ENCODE data around the gene ELF1.
A peak's percentile ranks its signal among the peaks of the same experiment; 100 is the strongest.
"Not testable (repeated sequence)": the region's sequence is repeated elsewhere in the genome, so short reads cannot be mapped to it uniquely, and the experiment has no call there.

Gene ELF1

DNA sequence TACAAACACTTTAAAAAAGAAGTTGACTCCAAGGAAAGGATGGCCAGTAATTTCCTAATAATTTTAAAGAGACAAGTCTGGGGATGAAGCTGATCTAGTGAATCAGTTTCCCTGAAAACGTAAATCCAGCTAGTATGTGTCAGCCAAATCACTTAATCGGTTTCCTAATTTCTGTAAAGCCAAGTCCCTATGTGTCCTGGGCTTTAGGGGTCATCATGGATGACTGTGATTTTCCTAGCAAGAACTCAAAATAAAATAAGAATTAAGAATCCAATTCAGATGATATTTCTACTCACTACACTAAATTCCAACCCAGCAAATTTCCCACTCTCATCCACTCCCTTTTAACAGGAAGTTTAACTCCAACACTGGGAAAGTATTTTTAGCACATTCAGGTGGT is 35.9 kb downstream of the ELF1 start:
- DNase-seq (ENCODE audit: low spot score) = no peak

DNA sequence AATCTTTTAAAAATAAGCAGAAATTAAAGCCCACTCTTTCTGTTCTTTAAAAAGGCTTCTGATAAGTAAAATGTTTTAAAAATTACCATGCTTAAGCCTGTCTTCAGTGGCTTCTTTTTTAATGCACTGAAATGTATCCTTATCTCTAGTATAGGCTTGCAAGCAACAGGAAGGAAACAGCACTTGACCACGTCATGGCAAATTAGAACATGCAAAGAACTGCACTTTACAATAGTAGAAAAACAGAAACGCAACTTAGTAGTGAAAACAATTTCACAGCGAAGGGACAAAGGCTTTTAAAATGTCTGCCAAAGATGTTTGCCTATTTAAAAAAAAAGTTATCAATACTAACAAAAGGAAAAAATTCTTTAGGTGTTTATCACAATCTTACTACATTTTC is 36.3 kb downstream of the ELF1 start:
- DNase-seq (ENCODE audit: low spot score) = peak; percentile 93

DNA sequence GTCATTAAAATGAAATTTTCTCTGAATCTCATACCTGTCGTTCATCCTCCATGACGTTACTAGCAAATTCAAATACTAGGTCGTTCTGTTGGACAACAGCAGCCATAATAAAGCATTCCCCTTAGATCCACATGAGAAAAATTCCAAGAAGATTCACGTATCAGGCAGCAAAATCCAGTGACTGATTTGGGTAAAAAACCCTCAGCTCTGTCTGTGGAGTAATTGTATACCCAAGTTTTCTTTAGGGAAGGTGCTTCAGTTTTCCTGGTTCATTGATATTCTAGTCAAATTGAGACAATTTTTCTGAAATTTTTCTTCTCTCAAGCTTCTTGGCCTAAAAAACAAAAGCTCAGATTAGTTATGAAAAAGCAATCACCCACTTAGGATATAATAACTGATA is 37.2 kb downstream of the ELF1 start:
- DNase-seq (ENCODE audit: low spot score) = no peak

DNA sequence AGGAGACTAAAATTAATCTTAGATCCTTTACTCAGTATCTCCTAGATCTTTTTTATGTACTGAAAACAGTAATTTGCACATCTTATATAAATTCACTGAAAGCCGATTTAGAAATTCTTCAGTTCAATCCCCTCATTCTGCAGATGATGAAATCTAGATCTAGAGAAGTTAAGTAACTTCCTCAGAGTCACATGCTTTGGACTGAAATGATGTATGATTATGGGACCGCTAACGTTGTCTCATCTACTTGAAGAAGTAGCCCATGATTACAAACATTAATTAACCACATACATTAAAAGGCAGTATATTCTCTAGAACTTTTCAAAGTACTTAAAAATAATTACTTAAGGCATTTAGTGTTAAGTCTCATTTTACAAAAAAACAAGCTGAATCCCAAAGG is 37.8 kb downstream of the ELF1 start:
- DNase-seq (ENCODE audit: low spot score) = peak; percentile 82

DNA sequence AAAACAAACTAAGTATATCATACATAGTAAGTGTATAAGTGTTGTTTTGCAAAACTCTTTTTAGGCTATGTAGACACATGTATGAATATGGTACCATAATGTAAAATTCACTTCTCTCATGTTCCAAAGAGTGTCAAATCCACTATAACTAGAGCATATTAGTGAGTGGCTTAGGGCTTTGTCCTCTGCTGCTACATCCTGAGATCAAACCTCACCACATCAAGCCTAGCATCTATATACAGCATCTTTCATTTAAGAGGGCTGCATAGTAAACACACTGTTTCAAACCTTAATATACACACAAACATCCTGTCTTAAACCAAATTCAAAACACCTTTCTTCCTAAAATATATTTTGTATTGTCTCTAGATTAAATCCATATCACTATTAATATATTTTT is 38.7 kb downstream of the ELF1 start:
- peak; percentile 55 for DNase-seq (ENCODE audit: low spot score)

DNA sequence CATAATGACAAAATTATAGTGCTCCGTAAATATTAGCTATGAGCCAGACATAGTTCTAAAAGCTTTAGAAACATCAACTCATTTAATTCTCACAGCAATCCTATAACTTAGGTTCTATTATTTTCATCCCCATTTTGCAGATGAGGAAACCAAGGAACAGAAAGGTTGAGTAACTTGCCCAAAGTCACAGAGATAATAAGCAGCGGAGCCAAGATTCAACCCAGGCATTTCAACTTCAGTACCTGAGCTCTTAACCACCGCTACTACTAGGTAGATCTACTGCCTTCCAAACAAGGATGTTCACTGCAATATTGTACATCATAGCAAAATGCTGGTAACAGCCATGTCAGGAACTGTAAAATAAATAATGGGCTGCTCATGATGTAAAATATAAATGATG is 39.9 kb downstream of the ELF1 start:
- DNase-seq (ENCODE audit: low spot score) = peak; percentile 49

DNA sequence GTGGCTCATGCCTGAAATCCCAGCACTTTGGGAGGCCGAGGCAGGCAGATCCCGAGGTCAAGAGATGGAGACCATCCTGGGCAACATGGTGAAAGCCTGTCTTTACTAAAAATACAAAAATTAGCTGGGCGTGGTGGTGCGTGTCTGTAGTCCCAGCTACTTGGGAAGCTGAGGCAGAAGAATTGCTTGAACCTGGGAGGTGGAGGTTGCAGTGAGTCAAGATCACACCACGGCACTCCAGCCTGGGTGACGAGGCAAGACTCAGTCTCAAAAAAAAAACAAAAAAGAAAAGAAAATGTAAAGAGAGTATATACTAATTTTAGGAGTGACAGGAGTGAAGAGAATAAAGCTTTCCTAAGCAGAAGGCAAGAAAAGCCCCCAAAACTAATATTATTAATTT is 41.0 kb downstream of the ELF1 start:
- DNase-seq (ENCODE audit: low spot score) = not testable (repeated sequence)

DNA sequence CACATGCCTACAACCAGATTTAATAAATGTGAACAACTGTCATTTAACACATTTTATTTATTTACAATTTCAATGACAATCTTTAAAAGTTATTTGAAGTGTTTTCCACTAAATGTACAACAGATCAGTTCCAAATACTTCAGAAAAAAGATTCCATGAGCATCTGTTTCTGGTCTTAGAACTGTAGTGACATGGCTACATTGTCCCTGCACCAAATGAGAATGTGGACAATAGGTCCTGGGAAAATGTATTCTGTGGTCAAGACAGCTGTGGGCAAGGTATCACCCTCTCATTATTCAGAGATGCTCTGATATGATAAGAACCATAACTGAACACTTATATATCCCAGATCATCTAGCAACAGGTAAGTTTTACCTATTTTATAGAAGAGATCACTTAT is 43.7 kb downstream of the ELF1 start:
- no peak for DNase-seq (ENCODE audit: low spot score)

DNA sequence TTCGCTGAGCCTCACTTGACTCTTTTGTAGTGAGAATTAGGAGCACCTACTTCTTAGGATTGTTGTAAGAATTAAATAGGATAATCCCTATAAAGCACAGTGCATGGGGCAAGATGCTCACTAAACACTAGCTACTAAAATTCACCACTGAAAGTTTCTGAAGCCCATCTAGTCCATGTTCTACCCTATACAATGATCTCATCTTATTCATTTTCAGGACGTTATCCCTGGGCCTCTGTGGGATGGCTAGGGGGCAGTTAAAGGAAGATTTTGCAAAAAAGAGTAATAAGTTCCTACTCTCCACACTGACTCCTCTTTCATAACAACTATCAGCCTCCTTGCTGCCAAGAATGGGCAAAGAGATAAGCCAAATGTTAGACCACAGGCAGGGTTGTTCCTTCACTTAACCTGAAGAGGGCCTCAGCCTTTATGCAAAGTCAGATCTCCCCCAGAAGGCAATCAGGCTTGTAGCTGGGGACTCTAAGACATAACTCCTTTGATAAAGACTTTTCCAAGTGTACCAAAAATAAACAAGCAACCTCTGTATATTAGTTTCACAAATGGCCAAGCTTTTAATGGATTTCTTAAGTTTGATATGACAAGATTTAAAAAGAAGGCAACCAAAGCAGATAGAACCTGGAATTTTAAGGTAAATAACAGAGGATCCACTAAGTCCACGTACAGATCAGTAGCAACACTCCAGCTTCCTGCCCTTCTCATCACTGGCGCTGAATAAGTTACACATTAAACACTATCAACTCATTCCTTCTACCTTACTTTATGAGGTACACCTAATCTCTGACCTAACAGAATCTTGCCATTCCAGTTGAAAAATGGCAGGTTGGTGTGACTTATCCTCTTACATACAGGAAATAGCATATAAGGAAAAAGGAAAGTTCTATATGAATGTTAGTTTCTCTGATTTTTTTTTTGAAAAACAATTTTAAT is 44.4 kb downstream of the ELF1 start:
- DNase-seq (ENCODE audit: low spot score) = peak; percentile 89

DNA sequence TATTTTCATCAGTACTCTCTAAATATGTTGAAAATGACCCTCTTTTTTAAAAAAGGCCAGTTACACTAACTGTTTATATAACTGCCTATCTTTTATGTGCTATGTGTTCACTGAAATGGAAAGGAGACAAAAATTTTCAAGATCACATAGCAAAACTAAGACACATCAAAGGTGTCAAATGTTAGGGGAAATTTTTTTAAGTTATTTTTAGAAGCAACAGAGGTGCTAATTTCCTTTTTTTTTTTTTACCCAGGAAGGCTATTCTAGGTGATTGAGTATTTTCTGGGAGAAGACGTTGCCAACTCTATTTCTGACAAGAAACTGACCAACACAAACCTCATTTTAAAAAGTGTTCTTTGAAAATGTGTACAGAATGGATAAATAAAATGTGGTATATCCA is 45.7 kb downstream of the ELF1 start:
- DNase-seq (ENCODE audit: low spot score) = no peak

DNA sequence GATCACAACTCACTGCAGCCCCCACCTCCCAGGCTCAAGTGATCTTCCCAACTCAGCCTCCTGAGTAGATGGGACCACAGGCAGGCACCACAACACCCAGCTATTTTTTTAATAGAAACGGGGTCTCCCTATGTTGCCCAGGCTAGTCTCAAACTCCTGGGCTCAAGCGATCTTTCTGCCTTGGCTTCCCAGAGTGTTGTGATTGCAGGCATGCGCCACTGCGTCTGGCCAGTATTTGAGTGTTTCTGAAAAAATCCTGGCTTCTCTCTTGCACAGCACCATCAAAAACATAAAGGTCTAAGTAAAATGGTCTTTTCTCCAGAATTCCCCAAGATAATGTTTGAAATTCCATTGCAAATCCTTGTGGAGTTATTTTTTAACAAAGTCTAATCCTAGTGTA is 47.8 kb downstream of the ELF1 start:
- peak; percentile 13 for DNase-seq (ENCODE audit: low spot score)

DNA sequence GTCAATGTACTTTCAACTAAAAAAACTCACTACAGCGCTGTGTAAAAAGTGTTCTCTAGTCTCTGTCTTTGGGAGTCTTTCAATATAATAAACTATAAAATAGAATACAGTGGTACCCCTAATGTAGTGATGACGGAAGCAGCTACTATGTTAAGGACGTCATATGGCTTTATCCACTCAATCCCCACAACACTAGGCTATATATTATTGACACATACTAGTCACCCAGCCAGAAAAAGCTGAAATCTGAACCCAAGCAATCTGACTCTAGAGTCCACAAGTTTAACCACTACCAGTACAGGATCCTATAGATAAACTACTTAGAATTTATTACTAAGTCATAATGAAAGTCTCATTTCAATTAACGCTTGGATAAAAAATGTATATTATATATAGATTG is 48.3 kb downstream of the ELF1 start:
- peak; percentile 23 for DNase-seq (ENCODE audit: low spot score)

DNA sequence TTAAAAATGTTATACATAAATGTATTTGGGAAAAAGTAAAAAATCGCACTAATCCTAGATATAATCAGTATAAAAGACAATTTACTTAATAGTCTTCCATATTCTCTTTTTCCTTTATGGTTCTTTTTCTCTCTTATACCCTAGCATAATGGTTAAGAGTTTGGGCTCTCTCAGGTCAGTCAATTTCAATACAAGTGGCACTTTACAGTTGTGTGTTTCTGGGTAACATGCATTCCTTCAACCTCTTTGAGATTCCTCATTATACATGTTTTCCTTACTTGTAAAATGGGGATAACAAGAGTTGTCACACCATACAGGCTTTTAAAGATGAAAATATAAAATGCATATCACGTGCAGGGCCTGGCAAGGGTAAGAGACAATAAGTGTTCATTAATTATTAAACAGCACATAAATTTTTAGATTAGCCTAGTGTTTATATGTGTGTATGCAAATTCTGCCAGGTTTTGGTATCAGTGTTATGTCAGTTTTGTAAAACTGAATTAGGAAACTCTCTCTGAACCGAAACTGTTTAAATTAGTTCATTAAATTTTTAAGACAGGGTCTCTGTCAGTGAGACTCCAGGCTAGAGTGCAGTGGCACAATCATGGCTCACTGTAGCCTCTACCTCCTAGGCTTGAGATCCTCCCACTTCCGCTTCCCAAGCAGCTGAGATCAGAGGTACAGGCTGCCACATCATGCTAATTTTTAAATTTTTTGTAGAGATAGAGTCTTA is 49.8 kb downstream of the ELF1 start:
- peak; percentile 47 for DNase-seq (ENCODE audit: low spot score)

DNA sequence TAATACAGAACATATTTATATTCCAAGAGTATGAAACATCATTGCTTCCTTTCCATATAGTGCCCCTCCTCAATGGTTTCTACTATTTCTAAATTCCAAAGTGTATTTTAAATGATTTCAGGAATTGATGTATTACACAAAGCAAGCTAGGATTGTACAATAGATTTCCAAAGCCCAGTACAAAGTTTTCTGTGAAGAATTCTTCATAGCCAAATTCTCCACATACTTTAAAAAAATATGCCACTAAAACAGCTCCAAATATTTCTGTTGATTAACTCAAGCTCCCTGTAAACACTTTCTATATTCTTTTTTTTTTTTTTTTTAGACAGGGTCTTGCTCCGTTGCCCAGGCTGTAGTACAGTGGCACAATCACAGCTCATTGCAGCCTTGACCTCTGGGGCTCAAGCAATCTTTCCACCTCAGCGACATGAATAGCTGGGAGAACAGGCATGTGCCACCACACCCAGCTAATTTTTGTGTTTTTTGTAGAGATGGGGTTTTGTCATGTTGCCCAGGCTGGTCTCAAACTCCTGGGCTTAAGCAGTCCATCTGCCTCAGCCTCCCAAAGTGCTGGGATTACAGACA is 50.6 kb downstream of the ELF1 start:
- DNase-seq (ENCODE audit: low spot score) = no peak

DNA sequence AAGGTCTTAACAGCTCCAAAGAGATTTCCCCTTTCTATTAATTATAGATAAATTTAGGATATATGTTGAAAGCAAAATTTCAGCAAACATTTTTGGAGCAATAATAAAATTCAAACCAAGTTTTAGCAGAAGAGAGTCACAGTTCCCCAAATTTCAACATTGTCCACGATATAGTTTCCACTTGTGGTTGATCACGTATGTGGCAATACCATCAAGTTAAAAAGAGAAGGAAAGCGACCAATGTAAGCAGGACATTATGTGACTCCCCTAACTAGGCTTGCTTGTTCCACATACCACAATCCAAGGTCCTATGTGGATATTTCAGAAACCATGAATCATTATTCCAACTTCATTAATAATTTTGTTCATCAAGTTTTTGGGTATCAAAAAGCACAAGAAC is 52.8 kb downstream of the ELF1 start:
- no peak for DNase-seq (ENCODE audit: low spot score)

DNA sequence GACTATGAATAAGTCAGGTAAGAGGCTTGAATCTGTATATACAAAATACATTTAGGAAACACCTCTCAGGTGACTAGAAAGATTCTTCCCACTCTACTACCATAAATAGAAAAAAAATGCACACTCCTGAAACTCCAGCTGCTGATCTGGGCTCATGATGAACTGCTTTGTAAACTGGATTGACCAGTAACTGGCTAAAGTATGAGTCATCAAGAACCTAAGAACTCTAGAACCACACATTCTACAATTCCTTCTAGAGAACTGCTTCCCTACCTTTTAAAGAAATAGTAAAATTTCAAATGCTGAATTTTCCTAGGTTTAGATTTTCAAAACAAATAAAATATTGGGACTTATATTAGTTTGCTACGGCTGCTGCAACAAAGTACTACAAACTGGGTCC is 55.2 kb downstream of the ELF1 start:
- DNase-seq (ENCODE audit: low spot score) = no peak

DNA sequence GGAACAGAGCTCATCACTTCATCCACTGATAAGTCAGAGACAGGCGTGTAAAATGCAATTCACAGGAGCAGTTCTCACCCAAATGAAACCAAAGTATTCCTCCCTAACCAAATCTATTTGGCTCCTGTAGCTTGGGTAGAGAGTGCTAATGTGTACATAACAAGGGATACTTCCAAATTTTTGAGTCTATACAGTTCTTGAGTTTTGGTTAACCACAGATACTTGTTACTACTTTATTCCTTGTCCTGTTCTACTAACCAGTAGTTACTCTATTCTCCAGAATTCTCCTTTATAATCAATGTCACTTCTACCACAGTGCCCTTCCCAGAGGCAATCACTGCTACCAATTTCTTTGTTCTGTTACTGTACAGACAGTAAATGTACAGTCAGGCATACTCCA is 57.3 kb downstream of the ELF1 start:
- no peak for DNase-seq (ENCODE audit: low spot score)

DNA sequence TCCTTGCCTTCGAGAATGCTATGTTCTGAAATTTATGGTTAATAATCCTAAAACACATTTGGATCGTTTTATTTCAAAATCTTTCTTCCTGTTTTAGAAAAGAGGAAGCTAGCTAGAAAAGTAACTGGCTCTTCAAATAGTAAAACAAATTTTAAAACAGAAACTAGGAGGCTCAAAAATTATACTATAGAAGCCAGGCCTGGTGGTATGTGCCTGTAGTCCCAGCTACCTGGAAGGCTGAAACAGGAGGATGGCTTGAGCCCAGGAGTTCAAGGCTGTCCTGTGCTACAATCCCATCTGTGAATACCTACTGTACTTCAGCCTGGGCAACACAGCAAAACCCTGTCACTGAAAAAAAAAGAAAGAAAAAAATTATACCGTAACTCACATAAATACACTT is 57.9 kb downstream of the ELF1 start:
- DNase-seq (ENCODE audit: low spot score) = peak; percentile 55

DNA sequence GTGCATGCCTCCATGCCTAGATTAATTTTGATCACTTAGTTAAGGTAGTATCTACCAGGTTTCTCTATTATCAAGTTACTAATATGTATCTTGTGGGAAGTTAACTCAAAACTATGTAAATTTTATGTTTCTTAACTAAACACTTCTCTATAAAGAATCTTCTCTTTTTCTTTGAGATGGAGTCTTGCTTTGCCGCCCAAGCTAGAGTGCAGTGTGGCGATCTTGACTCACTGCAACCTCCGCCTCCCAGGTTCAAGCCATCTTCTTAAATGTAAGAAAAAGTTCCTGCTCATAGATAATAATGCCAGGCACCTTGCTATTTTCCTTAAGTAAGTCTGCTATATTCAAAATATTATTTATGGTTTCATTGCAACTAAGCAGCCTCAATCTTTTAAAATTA is 58.4 kb downstream of the ELF1 start:
- no peak for DNase-seq (ENCODE audit: low spot score)

DNA sequence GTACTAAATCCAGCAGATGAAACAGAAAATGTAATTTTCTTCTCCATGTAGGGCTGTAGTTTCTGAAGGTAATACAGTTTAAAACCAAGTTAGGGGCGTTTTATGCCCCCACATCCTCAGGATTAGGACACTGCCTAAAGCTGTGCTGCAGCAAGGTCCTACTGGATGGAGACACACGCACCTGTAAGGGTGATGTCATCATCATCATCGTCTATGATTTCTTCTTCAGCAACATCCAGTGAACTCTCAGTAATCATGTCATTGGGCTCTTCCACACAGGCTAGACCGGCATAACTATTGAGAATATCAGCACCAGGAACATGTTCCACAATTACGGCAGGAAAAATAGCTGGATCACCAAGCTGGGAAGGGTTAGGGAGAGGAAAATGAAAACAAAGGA is 60.5 kb downstream of the ELF1 start:
- DNase-seq (ENCODE audit: low spot score) = no peak

DNA sequence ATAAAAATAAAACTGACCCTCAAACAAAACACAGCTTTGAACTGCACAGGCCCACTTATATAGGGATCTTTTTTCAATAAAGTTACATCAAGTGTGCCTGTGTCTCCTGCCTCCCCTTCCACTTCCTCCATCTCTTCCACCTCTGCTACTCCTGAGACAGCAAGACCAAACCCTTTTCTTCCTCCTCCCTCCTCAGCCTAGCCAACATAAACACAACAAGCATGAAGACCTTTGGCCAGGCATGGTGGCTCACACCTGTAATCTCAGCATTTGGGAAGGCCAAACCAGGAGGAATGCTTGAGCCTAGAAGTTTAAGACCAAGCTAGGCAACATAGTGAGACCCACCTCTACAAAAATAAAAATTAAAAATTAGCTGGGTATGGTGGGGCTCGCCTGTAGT is 72.6 kb downstream of the ELF1 start:
- DNase-seq (ENCODE audit: low spot score) = no peak

DNA sequence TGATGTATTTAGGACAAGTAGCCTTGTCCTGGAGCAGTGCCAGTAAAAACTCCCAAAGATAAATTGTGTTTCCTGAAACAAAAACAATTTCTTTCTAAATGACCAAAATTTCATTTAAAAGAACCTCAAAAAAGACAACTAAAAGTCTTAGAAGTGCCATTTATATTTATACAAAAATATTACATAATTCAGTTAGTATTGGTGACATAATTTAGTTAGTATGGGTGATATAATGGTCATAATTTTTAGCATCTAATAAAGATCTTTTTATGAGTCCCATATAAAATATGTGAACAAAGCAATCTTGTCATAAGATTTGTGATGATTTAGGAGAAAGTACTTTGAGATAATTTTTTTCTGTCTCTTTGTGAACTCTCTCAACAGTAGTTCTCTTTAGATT is 76.0 kb downstream of the ELF1 start:
- no peak for DNase-seq (ENCODE audit: low spot score)

DNA sequence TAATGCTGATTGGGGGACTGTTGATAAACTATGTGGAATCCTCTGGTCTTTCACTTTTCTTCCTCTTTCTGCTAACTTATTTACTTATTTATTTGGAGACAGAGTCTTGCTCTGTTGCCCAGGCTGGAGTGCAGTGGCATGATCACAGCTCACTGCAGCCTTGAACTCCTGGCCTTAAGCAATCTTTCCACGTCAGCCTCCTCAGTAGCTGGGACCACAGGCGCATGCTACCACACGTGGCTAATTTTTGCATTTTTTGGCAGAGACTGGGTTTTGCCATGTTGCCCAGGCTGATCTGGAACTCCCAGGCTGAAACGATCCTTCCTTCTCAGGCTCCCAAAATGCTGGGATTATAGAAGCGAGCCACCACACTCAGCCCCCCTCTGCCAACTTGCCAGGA is 77.5 kb downstream of the ELF1 start:
- no peak for DNase-seq (ENCODE audit: low spot score)
